Body of pancreas (tissue), 4 donors: ENCODE measurements around the gene SPATS2. TPM values are rescaled to one million over a fixed set of nuclear protein-coding genes. Genes with fewer than 3 reads are reported as not detected.
"Not testable (repeated sequence)": the region's sequence is repeated elsewhere in the genome, so short reads cannot be mapped to it uniquely, and the experiment has no call there.

ENCODE experiments used
- ATAC-seq: fragments of 150-250 bp; one replicate; pipeline ENCODE4 v1.9.1; 2016
- DNase-seq, 4 donors: peaks; one replicate each; pipeline ENCODE4 v3.0.0-alpha.2; 2019
- H3K27ac ChIP-seq, 4 donors: fragments of 200-600 bp; sonication (generic); 1 replicate in 3 of 4; 2 replicates in 1 of 4; pipeline versions ENCODE4 v1.5.1 to v1.6.1; 2016 to 2019; ENCODE audit warnings: mild to moderate bottlenecking in 1 of 4, mixed read lengths in 1 of 4, moderate library complexity in 1 of 4
- H3K27me3 ChIP-seq, 2 donors: fragments of 200-600 bp; sonication (generic); one replicate each; pipeline ENCODE4 v1.6.0; 2016; ENCODE audit warnings: mild to moderate bottlenecking in 1 of 2
- H3K36me3 ChIP-seq, 2 donors: fragments of 200-600 bp; sonication (generic); replicated peaks in 1 of 2; 2 replicates each; pipeline ENCODE4 v1.5.1; 2016; ENCODE audit warnings: low read depth in 2 of 2; ENCODE audit not compliant: insufficient read depth in 1 of 2
- H3K4me1 ChIP-seq: fragments of 200-600 bp; sonication (generic); one replicate; pipeline ENCODE4 v1.6.0; 2016
- H3K4me3 ChIP-seq, 2 donors: fragments of 200-600 bp; sonication (generic); 1 replicate in 1 of 2; 2 replicates in 1 of 2; pipeline ENCODE4 v1.5.1; 2016 to 2019
- H3K9me3 ChIP-seq, 3 donors: fragments of 200-600 bp; sonication (generic); 1 replicate in 2 of 3; 2 replicates in 1 of 3; pipeline ENCODE4 v1.5.1; 2016
- POLR2A ChIP-seq, 3 donors: fragments of 450-650 bp; IDR thresholded peaks; one replicate each; pipeline ENCODE4 v1.6.1; 2016; ENCODE audit warnings: antibody characterized with exemption in 3 of 3, mild to moderate bottlenecking in 2 of 3
- WGBS, 2 donors: methylation state at CpG; one replicate each; pipeline ENCODE4 v1.1.5; 2017; 5-methylcytosine and 5-hydroxymethylcytosine counted together
- intact Hi-C: fragments of 100-400 bp; cut with DNase I; formaldehyde crosslinking; loops from one replicate; pipeline ENCODE4 v1.15.1; 2023
- total RNA-seq, 2 donors: library from RNA; depleted of rRNA; stranded (reverse); fragments of >200 nt; gene quantifications; one replicate each; pipeline ENCODE4 v1.1.0, GENCODE V29; 2016
- TF ChIP-seq, protein P1 (sequence below), 7 experiments: fragments of 450-650 bp in 4 of 7; fragments of 200-600 bp in 3 of 7; sonication (generic) in 3 of 7; IDR thresholded peaks; one replicate each; pipeline ENCODE4 v1.5.1; 2016 to 2019; ENCODE audit warnings: antibody characterized with exemption in 7 of 7

The SPATS2 gene
- total RNA-seq, 2 donors from 2014 or later, result 10.9 to 17.5 TPM

GRCh38 chr12:49501895-49502294 is 134.6 kb downstream of the SPATS2 start:
- intact Hi-C loops, result loop anchor here (10.0 kb wide), 3 partner anchors 137 to 337 kb away; partner anchors contain the start of genes C1QL4 and SPATS2
- H3K4me3 ChIP-seq, result no peak overlapping the region
- 65 to 70% methylated on average over 1 of the region's 1 CpG for WGBS, 2 donors
- TF ChIP-seq, protein P1, sequence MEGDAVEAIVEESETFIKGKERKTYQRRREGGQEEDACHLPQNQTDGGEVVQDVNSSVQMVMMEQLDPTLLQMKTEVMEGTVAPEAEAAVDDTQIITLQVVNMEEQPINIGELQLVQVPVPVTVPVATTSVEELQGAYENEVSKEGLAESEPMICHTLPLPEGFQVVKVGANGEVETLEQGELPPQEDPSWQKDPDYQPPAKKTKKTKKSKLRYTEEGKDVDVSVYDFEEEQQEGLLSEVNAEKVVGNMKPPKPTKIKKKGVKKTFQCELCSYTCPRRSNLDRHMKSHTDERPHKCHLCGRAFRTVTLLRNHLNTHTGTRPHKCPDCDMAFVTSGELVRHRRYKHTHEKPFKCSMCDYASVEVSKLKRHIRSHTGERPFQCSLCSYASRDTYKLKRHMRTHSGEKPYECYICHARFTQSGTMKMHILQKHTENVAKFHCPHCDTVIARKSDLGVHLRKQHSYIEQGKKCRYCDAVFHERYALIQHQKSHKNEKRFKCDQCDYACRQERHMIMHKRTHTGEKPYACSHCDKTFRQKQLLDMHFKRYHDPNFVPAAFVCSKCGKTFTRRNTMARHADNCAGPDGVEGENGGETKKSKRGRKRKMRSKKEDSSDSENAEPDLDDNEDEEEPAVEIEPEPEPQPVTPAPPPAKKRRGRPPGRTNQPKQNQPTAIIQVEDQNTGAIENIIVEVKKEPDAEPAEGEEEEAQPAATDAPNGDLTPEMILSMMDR (IDR thresholded peaks at IDR 0.05), result no peak
- no peak for TF ChIP-seq POLR2A (IDR thresholded peaks at IDR 0.05)
- H3K36me3 ChIP-seq, result no peaks in the 10 kb centered on the region
- H3K27me3 ChIP-seq, result no peaks in the 10 kb centered on the region
- ATAC-seq (no peak), DNase-seq (no peak)
- no peaks in the 10 kb centered on the region for H3K9me3 ChIP-seq
- no peak overlapping the region for H3K27ac ChIP-seq
- no peaks in the 10 kb centered on the region for H3K4me1 ChIP-seq

- Histone ChIP-seq H3K27me3 (no peaks in the 10 kb centered on the region), H3K27ac (no peak overlapping the region), H3K4me3 (no peak overlapping the region), H3K9me3 (no peaks in the 10 kb centered on the region), H3K36me3 (no peaks in the 10 kb centered on the region), H3K4me1 (no peaks in the 10 kb centered on the region)
- intact Hi-C loops, result loop anchor here (10.0 kb wide), 3 partner anchors 138 to 338 kb away; partner anchors contain the start of genes C1QL4 and SPATS2
- TF ChIP-seq, protein P1 (IDR thresholded peaks at IDR 0.05), result no peak
- no peak for TF ChIP-seq POLR2A (IDR thresholded peaks at IDR 0.05)
- ATAC-seq (no peak), DNase-seq (no peak)
- 95 to 100% methylated on average over 1 of the region's 1 CpG for WGBS, 2 donors
Observed at GRCh38 chr12:49502590-49502989, 135.3 kb downstream of the SPATS2 start.

- H3K4me3 ChIP-seq, result no peak overlapping the region
- no peaks in the 10 kb centered on the region for H3K27me3 ChIP-seq
- WGBS, 2 donors, result 58 to 60% methylated on average over 5 of the region's 5 CpGs
- ATAC-seq (peak; percentile 58), DNase-seq (peak; percentile 34 to 48 (median 44))
- intact Hi-C loops, result loop anchor here (10.0 kb wide), 3 partner anchors 139 to 339 kb away; partner anchors contain the start of genes C1QL4 and SPATS2
- H3K9me3 ChIP-seq, result no peaks in the 10 kb centered on the region
- H3K4me1 ChIP-seq, result no peaks in the 10 kb centered on the region
- TF ChIP-seq, protein P1 (IDR thresholded peaks at IDR 0.05), result no peak
- no peak for TF ChIP-seq POLR2A (IDR thresholded peaks at IDR 0.05)
- peak overlapping the region in 2 of 4 donors; percentile 34 to 36 for H3K27ac ChIP-seq
- H3K36me3 ChIP-seq, result no peaks in the 10 kb centered on the region
Observed at GRCh38 chr12:49503674-49504180, 136.5 kb downstream of the SPATS2 start.

DNA sequence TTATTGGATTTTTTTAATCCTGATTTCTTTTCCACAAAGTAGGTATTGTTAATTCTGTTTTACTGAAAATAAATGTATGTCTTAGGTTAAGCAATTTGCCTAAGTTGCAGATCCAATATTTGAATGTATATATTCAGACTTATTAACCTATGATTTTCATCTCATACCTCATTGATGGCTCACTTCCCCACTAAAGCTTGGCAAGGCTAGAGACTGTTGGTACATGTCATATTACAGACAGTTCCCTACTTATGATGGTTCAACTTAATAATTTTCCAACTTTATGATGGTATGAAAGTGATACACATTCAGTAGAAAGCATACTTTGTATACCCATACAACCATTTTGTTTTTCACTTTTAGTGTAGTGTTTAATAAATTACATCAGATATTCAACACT is 138.4 kb downstream of the SPATS2 start:
- TF ChIP-seq, protein P1 (IDR thresholded peaks at IDR 0.05), result no peak
- TF ChIP-seq POLR2A (IDR thresholded peaks at IDR 0.05), result no peak
- no peaks in the 10 kb centered on the region for H3K36me3 ChIP-seq
- H3K4me3 ChIP-seq, result no peak overlapping the region
- no peaks in the 10 kb centered on the region for H3K9me3 ChIP-seq
- DNase-seq (no peak), ATAC-seq (no peak)
- H3K27me3 ChIP-seq, result no peaks in the 10 kb centered on the region
- no peaks in the 10 kb centered on the region for H3K4me1 ChIP-seq
- H3K27ac ChIP-seq, result no peak overlapping the region
- intact Hi-C loops, result loop anchor here (10.0 kb wide), 3 partner anchors 141 to 341 kb away; partner anchors contain the start of genes C1QL4 and SPATS2

- ATAC-seq (no peak), DNase-seq (no peak)
- 94 to 96% methylated on average over 4 of the region's 4 CpGs for WGBS, 2 donors
- intact Hi-C loops, result loop anchor here (10.0 kb wide), 3 partner anchors 142 to 342 kb away; partner anchors contain the start of genes C1QL4 and SPATS2
- no peak overlapping the region for H3K27ac ChIP-seq
- no peak overlapping the region for H3K4me3 ChIP-seq
- no peaks in the 10 kb centered on the region for H3K27me3 ChIP-seq
- H3K4me1 ChIP-seq, result no peaks in the 10 kb centered on the region
- no peaks in the 10 kb centered on the region for H3K36me3 ChIP-seq
- H3K9me3 ChIP-seq, result no peaks in the 10 kb centered on the region
- TF ChIP-seq, protein P1 (IDR thresholded peaks at IDR 0.05), result no peak
- no peak for TF ChIP-seq POLR2A (IDR thresholded peaks at IDR 0.05)
Observed at GRCh38 chr12:49507139-49507538, 139.9 kb downstream of the SPATS2 start.

DNA sequence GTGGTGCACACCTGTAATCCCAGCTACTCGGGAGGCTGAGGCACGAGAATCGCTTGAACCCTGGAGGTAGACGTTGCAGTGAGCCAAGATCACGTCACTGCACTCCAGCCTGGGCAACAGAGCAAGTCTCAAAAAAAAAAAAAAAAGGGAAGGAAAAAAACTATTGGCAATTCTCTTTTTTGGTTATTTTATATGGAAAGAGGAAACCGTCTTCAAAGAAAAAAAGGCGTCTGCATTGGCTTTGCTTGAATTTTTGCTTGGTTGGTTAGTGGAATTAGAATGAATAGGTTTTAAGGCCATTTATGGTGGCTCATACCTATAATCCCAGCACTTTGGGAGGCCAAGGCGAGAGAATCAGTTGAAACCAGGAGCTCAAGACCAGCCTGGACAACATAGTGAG is 142.4 kb downstream of the SPATS2 start:
- H3K9me3 ChIP-seq, ATAC-seq, DNase-seq, H3K4me3 ChIP-seq, H3K4me1 ChIP-seq, H3K36me3 ChIP-seq, H3K27me3 ChIP-seq, H3K27ac ChIP-seq: not testable (repeated sequence)
- intact Hi-C loops, result loop anchor here (10.0 kb wide), 3 partner anchors 145 to 345 kb away; partner anchors contain the start of genes C1QL4 and SPATS2
- WGBS, 2 donors, result 90% methylated on average over 8 of the region's 8 CpGs
